Measurements from ENCODE around the gene UGGT2.
"Not testable (repeated sequence)": the region's sequence is repeated elsewhere in the genome, so short reads cannot be mapped to it uniquely, and the experiment has no call there.

The UGGT2 gene

DNA sequence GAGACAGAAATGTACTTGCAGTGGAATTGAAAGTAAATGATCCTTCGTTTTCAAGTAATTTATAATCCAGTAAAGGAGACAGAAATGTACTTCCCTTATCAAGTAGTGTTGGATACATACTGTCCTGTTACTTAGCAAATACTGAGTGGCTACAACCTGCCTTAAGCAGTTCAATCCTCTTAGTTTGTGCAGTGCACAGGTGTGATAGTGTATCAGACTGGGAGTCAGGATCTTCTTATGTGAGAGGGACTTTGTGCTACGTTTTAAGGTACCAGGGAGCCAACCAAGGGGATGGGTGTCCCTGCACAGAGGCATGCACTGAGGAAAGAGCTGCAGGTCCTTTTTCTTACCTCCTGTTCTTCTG lies 265.1 kb downstream of the UGGT2 start:
- no peak for DNase-seq

DNA sequence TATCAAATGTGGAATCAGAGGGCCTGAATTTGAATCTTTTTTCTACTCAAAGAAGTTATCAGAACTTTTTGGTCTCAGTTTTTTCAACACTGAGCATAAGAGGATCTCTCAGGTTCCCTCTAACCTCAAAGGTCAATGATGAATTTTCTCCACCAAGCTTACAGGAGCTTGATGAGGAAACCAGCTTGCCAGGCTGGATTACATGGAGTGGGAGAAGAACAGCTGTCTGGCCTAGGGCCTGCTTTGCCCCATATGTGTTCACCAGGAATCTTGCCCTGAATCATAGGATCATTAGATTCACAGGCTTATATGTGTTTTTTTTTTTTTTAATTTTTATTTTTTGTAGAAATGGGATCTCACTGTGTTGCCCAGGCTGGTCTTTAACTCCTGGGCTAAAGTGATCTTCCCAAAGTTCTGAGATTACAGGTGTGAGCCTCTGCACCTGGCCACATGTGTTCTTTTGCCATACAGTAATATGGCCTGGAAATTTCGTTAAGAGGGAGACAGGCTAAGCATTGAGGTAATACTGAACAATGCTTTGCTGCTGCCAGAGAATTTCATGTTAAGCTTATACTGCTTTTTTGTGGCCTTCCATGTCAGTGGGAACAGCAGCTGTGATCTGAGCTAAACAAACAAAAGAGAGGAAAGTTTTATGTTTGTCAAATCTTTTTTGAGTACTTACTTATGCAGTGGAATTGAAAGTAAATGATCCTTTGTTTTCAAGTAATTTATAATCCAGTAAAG lies 265.7 kb downstream of the UGGT2 start:
- DNase-seq = no peak

DNA sequence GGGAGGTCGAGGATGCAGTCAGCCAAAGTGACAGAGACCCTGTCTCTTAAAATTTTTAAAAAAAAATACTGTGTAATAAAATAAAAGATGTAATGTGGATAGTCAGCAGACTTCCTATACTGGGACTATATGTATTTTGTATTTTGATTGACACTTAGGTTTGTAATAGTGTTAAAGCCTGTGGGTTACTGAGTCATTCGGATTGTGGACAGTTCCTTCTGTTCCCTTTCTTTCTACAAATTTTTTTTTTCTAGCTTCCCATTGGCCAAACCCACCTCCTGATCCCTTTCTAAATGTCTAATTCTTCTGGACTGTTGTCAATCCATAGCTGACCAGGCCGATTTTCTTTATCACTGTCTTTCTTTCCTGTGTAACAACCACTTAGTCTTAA lies 268.3 kb downstream of the UGGT2 start:
- DNase-seq = no peak

DNA sequence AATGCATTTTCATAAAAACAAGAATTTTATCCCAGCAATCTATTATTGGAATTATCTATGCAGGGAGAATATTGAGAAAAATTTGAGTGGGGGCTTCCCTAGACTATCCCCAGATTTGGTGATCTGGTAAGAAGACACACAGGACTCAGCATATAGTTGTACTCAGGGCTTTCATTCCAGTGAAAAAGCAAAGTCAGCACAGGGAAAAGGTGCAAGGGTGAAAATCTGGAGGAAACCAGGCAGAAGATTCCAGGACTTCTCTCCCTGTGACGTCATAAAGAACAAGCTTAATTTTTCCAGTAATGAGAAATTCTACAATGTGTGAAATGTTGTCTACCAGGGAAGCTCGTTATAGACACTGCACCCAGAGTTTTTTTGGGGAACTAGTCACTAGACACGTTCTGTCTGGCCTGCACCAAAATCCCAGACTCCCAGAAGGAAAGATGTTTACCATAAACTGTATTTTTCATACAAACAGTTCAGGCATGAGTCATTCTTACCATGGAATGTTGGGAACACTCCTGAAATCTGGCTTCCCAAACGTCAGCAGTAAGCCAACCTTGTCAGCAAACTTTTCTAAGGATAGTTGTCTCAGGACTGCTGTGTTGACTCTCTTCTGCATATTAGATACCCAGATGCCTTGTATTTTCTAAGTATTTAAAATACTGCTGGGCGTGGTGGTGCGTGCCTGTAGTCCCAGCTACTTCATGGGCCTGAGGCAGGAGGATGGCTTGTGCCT lies 268.9 kb downstream of the UGGT2 start:
- DNase-seq = no peak

DNA sequence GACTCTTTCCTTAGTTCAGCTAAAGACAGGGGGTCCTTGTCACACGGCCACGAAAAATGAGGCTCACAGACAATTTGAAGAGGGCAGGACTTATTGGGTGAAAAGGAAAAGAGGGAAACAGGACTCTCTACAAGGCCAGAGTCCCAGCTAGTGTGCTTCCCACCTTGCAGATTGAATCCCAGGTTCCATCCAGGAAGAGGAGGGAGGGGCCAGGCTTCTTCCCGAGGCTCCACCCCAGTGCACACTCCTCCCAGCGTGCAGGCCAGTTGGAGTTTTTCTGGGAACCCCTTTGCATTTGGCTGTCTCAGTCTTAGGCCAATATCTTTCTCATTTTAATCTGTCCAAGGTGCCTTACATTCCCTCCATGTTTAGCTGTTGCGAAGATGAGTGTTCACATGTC lies 269.5 kb downstream of the UGGT2 start:
- no peak for DNase-seq

DNA sequence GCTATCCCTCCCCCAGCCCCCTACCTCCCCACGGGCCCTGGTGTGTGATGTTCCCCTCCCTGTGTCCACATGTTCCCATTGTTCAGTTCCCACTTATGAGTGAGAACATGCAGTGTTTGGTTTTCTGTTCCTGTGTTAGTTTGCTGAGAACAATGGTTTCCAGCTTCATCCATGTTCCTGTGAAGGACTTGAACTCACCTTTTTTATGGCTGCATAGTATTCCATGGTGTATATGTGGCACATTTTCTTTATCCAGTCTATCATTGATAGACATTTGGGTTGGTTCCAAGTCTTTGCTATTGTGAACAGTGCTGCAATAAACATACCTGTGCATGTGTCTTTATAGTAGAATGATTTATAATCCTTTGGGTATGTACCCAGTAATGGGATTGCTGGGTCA lies 271.3 kb downstream of the UGGT2 start:
- DNase-seq = not testable (repeated sequence)

DNA sequence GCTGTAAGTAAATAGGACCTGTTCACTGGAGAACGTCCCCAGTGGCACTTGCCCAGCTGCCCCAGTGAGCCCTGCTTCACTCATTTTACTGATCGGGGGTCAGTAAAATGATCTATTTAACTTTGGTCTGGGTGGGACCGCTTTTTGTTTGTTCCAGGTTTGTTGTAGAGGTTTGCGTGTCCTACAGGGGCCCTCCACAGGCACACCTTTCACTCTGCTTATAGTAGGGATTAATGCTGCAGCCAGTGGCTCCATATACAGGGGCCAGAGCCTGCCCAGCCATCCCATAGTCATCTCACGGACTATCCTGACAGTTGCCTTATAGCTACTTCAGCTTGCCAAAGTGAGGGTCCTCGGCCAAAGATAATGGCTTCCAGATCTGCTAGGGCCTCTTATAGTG lies 272.2 kb downstream of the UGGT2 start:
- no peak for DNase-seq

DNA sequence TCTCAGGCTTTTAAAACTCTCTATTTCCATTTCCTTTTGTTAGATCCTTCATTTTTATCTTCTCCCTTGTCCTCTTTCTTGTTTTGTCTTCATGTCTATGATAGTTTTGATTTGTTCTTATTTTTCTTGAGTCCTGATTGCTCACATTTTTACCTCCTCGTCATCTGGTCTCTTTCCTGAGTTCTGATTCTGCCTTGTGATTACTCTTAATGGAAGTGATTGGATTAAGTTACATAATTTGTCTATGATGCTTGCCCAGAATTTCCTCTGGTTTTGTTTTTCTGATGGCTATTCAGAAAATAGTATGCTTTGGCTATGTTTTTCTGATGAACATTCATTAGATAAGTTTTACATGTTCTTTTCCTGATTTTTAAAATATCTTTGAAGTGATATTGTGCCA lies 273.7 kb downstream of the UGGT2 start:
- no peak for DNase-seq

DNA sequence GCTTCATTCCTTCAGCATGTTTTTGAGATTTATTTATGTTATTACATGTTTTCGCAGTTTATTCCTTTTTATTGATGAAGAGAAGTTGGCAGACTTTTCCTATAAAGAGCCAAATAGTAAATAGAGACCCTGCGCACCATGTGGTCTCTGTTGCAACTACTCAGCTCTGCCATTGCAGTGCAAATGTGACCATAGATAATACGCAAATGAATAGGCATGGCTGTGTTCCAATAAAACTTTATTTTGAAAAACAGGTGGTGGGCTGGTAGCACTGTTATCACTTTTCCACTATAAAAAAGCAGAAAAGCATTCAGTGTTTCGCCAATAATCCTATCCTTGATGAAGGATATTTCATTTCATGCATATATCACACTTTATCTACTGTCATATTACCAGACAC lies 281.3 kb downstream of the UGGT2 start:
- no peak for DNase-seq

DNA sequence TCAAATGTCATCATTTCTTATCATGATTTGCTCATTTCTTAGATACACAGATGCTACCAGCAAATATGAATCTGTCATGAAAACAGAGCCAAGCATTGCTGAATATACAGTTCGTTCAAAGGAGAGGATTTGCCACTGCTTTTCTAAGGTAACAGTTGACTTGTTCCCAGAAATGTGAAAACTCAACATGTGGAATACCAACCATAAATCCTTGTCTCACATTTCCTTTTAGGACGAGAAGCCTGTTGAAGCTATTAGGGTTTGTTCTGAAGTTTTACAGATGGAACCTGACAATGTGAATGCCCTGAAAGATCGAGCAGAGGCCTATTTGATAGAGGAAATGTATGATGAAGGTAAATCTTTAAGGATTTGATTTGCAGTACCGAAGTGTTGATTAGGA lies 289.6 kb downstream of the UGGT2 start:
- no peak for DNase-seq

DNA sequence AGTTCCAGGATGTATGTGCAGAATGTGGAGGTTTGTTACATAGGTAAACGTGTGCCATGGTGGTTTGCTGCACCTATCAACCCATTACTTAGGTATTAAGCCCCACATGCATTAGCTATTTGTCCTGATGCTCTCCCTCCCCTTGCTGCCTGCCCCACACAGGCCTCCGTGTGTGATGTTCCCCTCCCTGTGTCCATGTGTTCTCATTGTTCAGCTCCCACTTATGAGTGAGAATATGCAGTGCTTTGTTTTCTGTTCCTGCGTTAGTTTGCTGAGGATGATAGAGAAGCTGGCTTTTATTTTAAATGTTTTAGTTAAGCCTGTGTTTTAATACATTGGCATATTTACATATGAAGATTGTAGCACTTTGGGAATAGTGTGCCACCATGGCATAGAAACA lies 290.6 kb downstream of the UGGT2 start:
- DNase-seq = not testable (repeated sequence)

DNA sequence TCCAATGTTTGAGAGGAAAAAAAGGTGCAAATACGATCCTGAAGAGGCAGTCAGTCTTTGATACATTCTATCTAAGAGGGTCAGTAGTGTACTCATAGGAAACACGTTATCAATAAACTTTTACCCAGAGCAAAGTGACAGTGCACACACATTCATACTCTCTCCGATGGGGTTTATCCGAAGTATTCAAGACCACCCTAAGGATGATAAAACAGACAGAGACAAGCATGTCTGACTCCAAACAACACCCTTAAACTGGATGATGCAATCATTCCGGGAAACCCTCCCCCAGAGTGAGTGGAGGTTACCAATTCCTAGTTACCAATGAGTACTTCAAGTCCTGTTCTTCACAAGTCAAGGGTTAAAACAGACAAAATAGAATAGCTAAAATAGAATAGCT lies 297.1 kb downstream of the UGGT2 start:
- DNase-seq = no peak

DNA sequence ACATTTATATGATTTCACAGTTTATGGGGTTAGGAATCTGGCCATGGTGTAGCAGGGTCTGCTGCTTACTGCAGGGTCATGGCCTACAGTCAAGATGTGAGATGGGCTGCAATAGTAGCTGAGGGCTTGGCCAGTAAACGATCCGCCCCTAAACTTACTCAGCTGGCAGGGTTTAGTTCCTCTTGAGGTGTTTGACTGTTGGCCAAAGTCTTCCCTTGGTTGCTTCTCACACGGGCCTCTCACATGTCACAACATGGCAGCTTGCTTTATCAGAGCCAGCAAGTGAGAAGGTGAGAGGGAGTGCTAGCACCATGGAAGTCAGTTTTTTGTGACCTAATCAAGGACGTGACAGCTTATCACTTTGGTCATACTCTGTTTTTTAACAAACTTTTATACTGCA lies 299.1 kb downstream of the UGGT2 start:
- DNase-seq = no peak

DNA sequence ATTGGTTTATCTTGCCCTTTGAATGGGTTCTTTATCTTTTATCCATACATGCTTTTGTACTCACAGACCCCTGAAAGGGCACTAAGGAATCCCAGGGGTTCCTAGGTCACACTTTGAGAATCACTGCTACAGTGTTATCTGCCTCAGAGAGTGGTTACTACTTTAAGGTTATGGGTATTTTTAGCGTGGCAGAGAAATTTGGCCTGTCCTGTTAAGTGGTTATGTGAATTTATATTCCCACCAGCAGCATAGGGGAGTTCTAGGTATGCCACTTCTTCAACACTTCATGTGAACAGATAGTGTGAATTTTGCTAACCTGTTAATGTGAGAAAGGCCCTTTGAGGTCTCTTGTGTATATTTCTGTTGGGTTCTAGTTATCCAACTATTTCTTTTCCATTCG lies 300.5 kb downstream of the UGGT2 start:
- no peak for DNase-seq

Measured in NCI-H187 (cell line).